WTC11 (cell line): ENCODE results near the gene RMI1. TPM values are rescaled to one million over a fixed set of nuclear protein-coding genes. Genes with fewer than 3 reads are reported as not detected.

Source experiments
- ATAC-seq: fragments of 200-7000 bp; cut with Tn5 transposase; 2 replicates; pipeline ENCODE4 v1.10.0; 2021; ENCODE audit warnings: mild to moderate bottlenecking, moderate library complexity
- CTCF ChIA-PET: fragments of 300-600 bp; sonication (Branson Sonifier 250); formaldehyde crosslinking; loops from one replicate; lab custom pipeline; 2021; ENCODE audit warnings: antibody characterized with exemption; lab: Charles Lee
- POLR2A ChIA-PET: fragments of 350-600 bp; sonication (Branson Sonifier 250); formaldehyde crosslinking; loops from one replicate; lab custom pipeline; 2021; ENCODE audit warnings: antibody characterized with exemption; lab: Charles Lee
- DNase-seq: peaks from one replicate; pipeline ENCODE4 v3.0.0; 2021; ENCODE audit warnings: low spot score
- H3K27ac Mint-ChIP-seq: 2 replicates; pipeline ENCODE4 v1.8.0; 2021; ENCODE audit warnings: mixed read lengths
- H3K27me3 Mint-ChIP-seq: 2 replicates; pipeline ENCODE4 v1.8.0; 2021; ENCODE audit warnings: low read depth, mild to moderate bottlenecking, moderate library complexity, mixed read lengths
- H3K36me3 Mint-ChIP-seq: 2 replicates; pipeline ENCODE4 v1.8.0; 2021; ENCODE audit warnings: mixed read lengths
- H3K4me1 Mint-ChIP-seq: 2 replicates; pipeline ENCODE4 v1.8.0; 2022; ENCODE audit warnings: mixed read lengths
- H3K4me3 Mint-ChIP-seq: 2 replicates; pipeline ENCODE4 v1.8.0; 2021; ENCODE audit warnings: mild to moderate bottlenecking, moderate library complexity, mixed read lengths
- H3K9me3 Mint-ChIP-seq: 2 replicates; pipeline ENCODE4 v1.8.0; 2021; ENCODE audit warnings: mixed read lengths
- CBFB ChIP-seq: sonication (generic); formaldehyde crosslinking; IDR thresholded peaks from 2 replicates; pipeline ENCODE4 v1.8.1; 2022; ENCODE audit warnings: mild to moderate bottlenecking, low read depth, missing genetic modification reagents
- CREB1 ChIP-seq: sonication (generic); formaldehyde crosslinking; IDR thresholded peaks from 2 replicates; pipeline ENCODE4 v1.8.0; 2023; ENCODE audit warnings: mild to moderate bottlenecking, missing genetic modification reagents
- ELF4 ChIP-seq: sonication (generic); formaldehyde crosslinking; IDR thresholded peaks from 2 replicates; pipeline ENCODE4 v1.8.1; 2022; ENCODE audit warnings: low read depth, mild to moderate bottlenecking, moderate library complexity, missing genetic modification reagents
- FOXJ3 ChIP-seq: sonication (generic); formaldehyde crosslinking; IDR thresholded peaks from 2 replicates; pipeline ENCODE4 v1.9.0; 2021; ENCODE audit warnings: missing genetic modification reagents, mild to moderate bottlenecking, borderline replicate concordance
- HMGA2 ChIP-seq: fragments of 250-450 bp; sonication (Bioruptor Pico); IDR thresholded peaks from 2 replicates; pipeline ENCODE4 v1.4.0; 2021; ENCODE audit warnings: mild to moderate bottlenecking, moderate library complexity
- NFYB ChIP-seq: sonication (generic); formaldehyde crosslinking; conservative IDR thresholded peaks from 2 replicates; pipeline ENCODE4 v1.8.0; 2022; ENCODE audit warnings: low read depth, missing genetic modification reagents
- SMAD3 ChIP-seq: sonication (generic); formaldehyde crosslinking; IDR thresholded peaks from 2 replicates; pipeline ENCODE4 v1.8.0; 2022; ENCODE audit warnings: missing genetic modification reagents, mild to moderate bottlenecking, borderline replicate concordance
- ZNF416 ChIP-seq: fragments of 250-450 bp; sonication (Bioruptor Pico); IDR thresholded peaks from 2 replicates; pipeline ENCODE4 v1.9.0; 2021; ENCODE audit warnings: mild to moderate bottlenecking, inconsistent platforms
- total RNA-seq: library from RNA; stranded (reverse); gene quantifications from 3 replicates; pipeline ENCODE4 v1.2.3, GENCODE V29; 2021
- TF ChIP-seq, protein P1 (sequence below): sonication (generic); formaldehyde crosslinking; IDR thresholded peaks from 2 replicates; pipeline ENCODE4 v1.8.0; 2023; ENCODE audit warnings: missing genetic modification reagents
- TF ChIP-seq, protein P2 (sequence below): fragments of 250-450 bp; sonication (Bioruptor Pico); IDR thresholded peaks from 2 replicates; pipeline ENCODE4 v1.9.0; 2021; ENCODE audit warnings: mild to moderate bottlenecking
- TF ChIP-seq, protein P3 (sequence below): sonication (generic); formaldehyde crosslinking; IDR thresholded peaks from 2 replicates; pipeline ENCODE4 v1.8.1; 2023; ENCODE audit warnings: mild to moderate bottlenecking, missing genetic modification reagents, moderate library complexity
- TF ChIP-seq, protein P4 (sequence below): sonication (generic); formaldehyde crosslinking; IDR thresholded peaks from 2 replicates; pipeline ENCODE4 v1.8.0; 2023; ENCODE audit warnings: mild to moderate bottlenecking, missing genetic modification reagents
- TF ChIP-seq, protein P5 (sequence below): sonication (generic); formaldehyde crosslinking; IDR thresholded peaks from 2 replicates; pipeline ENCODE4 v1.8.1; 2023; ENCODE audit warnings: mild to moderate bottlenecking, missing genetic modification reagents
- TF ChIP-seq, protein P6 (sequence below): fragments of 250-450 bp; sonication (Bioruptor Pico); IDR thresholded peaks from 2 replicates; pipeline ENCODE4 v1.8.0; 2021; ENCODE audit warnings: mild to moderate bottlenecking
- TF ChIP-seq, protein P7 (sequence below): fragments of 200-600 bp; IDR thresholded peaks from 2 replicates; pipeline ENCODE4 v1.8.0; 2022; ENCODE audit warnings: antibody characterized with exemption
- TF ChIP-seq, protein P8 (sequence below): fragments of 250-450 bp; sonication (Bioruptor Pico); IDR thresholded peaks from 2 replicates; pipeline ENCODE4 v1.9.0; 2021; ENCODE audit warnings: mild to moderate bottlenecking, borderline replicate concordance

The RMI1 gene
- total RNA-seq, 1 experiment from 2014 or later = 25.8 TPM

DNA sequence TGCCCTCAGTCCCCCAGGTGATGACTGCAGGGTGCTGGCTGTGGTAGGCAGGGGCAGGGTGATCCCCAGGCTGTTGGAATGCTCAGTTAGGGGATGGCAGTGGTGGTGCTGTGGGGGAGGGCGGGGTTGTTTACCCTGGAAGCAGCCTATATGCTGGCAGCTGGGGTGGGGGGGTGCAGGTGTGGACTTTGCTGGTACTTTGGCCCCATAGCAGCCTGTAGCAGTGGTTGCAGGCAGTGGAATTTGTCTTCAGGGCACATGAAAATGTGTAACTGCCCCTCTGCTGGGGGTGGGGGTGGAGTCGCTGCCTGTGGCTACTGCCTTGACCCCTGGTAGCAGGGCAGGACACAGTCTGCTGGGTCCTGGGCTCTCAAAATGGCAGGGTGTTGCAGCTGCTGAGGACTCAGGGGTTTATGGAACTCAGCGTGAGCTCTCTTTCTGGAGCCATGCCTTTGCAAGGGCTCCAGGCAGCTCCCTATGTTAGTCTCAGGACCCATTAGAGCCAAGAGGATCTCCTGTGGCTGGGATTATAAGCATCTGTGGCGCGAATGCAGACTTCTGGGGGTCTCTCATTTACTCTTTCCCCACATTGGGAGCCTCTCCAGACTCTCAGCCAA lies 65.0 kb downstream of the RMI1 start:
- ATAC-seq (peak; percentile 34), DNase-seq (no peak)
- ChIA-PET CTCF (interaction anchor here (1.2 kb wide), 1 partner anchor 215 kb away, joined by 4 read pairs; no protein-coding TSS in a partner anchor), POLR2A (no interaction called here)
- peaks cover 30% of the 10 kb centered on the region for H3K9me3 Mint-ChIP-seq
- H3K27ac Mint-ChIP-seq = no peak overlapping the region
- H3K27me3 Mint-ChIP-seq = peaks cover 14% of the 10 kb centered on the region; the same call in 1 of the 2 replicates
- H3K36me3 Mint-ChIP-seq = peaks cover 27% of the 10 kb centered on the region
- no peak overlapping the region for H3K4me3 Mint-ChIP-seq
- H3K4me1 Mint-ChIP-seq = no peaks in the 10 kb centered on the region; the same call in 1 of the 2 replicates
- TF ChIP-seq, protein P1, sequence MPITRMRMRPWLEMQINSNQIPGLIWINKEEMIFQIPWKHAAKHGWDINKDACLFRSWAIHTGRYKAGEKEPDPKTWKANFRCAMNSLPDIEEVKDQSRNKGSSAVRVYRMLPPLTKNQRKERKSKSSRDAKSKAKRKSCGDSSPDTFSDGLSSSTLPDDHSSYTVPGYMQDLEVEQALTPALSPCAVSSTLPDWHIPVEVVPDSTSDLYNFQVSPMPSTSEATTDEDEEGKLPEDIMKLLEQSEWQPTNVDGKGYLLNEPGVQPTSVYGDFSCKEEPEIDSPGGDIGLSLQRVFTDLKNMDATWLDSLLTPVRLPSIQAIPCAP (CRISPR knock-in tag) = no peak
- TF ChIP-seq CREB1 (CRISPR knock-in tag) (no peak), ZNF416 (CRISPR knock-in tag) (no peak), FOXJ3 (CRISPR knock-in tag) (no peak), ELF4 (CRISPR knock-in tag) (no peak), CBFB (CRISPR knock-in tag) (no peak), SMAD3 (CRISPR knock-in tag) (no peak), HMGA2 (no peak), NFYB (CRISPR knock-in tag) (no peak)
- TF ChIP-seq, protein P2, sequence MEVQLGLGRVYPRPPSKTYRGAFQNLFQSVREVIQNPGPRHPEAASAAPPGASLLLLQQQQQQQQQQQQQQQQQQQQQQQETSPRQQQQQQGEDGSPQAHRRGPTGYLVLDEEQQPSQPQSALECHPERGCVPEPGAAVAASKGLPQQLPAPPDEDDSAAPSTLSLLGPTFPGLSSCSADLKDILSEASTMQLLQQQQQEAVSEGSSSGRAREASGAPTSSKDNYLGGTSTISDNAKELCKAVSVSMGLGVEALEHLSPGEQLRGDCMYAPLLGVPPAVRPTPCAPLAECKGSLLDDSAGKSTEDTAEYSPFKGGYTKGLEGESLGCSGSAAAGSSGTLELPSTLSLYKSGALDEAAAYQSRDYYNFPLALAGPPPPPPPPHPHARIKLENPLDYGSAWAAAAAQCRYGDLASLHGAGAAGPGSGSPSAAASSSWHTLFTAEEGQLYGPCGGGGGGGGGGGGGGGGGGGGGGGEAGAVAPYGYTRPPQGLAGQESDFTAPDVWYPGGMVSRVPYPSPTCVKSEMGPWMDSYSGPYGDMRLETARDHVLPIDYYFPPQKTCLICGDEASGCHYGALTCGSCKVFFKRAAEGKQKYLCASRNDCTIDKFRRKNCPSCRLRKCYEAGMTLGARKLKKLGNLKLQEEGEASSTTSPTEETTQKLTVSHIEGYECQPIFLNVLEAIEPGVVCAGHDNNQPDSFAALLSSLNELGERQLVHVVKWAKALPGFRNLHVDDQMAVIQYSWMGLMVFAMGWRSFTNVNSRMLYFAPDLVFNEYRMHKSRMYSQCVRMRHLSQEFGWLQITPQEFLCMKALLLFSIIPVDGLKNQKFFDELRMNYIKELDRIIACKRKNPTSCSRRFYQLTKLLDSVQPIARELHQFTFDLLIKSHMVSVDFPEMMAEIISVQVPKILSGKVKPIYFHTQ (CRISPR knock-in tag) = no peak
- TF ChIP-seq, protein P3, sequence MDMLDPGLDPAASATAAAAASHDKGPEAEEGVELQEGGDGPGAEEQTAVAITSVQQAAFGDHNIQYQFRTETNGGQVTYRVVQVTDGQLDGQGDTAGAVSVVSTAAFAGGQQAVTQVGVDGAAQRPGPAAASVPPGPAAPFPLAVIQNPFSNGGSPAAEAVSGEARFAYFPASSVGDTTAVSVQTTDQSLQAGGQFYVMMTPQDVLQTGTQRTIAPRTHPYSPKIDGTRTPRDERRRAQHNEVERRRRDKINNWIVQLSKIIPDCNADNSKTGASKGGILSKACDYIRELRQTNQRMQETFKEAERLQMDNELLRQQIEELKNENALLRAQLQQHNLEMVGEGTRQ (CRISPR knock-in tag) = no peak
- TF ChIP-seq, protein P4, sequence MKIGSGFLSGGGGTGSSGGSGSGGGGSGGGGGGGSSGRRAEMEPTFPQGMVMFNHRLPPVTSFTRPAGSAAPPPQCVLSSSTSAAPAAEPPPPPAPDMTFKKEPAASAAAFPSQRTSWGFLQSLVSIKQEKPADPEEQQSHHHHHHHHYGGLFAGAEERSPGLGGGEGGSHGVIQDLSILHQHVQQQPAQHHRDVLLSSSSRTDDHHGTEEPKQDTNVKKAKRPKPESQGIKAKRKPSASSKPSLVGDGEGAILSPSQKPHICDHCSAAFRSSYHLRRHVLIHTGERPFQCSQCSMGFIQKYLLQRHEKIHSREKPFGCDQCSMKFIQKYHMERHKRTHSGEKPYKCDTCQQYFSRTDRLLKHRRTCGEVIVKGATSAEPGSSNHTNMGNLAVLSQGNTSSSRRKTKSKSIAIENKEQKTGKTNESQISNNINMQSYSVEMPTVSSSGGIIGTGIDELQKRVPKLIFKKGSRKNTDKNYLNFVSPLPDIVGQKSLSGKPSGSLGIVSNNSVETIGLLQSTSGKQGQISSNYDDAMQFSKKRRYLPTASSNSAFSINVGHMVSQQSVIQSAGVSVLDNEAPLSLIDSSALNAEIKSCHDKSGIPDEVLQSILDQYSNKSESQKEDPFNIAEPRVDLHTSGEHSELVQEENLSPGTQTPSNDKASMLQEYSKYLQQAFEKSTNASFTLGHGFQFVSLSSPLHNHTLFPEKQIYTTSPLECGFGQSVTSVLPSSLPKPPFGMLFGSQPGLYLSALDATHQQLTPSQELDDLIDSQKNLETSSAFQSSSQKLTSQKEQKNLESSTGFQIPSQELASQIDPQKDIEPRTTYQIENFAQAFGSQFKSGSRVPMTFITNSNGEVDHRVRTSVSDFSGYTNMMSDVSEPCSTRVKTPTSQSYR (CRISPR knock-in tag) = no peak
- TF ChIP-seq, protein P5, sequence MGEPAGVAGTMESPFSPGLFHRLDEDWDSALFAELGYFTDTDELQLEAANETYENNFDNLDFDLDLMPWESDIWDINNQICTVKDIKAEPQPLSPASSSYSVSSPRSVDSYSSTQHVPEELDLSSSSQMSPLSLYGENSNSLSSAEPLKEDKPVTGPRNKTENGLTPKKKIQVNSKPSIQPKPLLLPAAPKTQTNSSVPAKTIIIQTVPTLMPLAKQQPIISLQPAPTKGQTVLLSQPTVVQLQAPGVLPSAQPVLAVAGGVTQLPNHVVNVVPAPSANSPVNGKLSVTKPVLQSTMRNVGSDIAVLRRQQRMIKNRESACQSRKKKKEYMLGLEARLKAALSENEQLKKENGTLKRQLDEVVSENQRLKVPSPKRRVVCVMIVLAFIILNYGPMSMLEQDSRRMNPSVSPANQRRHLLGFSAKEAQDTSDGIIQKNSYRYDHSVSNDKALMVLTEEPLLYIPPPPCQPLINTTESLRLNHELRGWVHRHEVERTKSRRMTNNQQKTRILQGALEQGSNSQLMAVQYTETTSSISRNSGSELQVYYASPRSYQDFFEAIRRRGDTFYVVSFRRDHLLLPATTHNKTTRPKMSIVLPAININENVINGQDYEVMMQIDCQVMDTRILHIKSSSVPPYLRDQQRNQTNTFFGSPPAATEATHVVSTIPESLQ (CRISPR knock-in tag) = no peak
- TF ChIP-seq, protein P6, sequence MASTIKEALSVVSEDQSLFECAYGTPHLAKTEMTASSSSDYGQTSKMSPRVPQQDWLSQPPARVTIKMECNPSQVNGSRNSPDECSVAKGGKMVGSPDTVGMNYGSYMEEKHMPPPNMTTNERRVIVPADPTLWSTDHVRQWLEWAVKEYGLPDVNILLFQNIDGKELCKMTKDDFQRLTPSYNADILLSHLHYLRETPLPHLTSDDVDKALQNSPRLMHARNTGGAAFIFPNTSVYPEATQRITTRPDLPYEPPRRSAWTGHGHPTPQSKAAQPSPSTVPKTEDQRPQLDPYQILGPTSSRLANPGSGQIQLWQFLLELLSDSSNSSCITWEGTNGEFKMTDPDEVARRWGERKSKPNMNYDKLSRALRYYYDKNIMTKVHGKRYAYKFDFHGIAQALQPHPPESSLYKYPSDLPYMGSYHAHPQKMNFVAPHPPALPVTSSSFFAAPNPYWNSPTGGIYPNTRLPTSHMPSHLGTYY (CRISPR knock-in tag) = no peak
- TF ChIP-seq, protein P7, sequence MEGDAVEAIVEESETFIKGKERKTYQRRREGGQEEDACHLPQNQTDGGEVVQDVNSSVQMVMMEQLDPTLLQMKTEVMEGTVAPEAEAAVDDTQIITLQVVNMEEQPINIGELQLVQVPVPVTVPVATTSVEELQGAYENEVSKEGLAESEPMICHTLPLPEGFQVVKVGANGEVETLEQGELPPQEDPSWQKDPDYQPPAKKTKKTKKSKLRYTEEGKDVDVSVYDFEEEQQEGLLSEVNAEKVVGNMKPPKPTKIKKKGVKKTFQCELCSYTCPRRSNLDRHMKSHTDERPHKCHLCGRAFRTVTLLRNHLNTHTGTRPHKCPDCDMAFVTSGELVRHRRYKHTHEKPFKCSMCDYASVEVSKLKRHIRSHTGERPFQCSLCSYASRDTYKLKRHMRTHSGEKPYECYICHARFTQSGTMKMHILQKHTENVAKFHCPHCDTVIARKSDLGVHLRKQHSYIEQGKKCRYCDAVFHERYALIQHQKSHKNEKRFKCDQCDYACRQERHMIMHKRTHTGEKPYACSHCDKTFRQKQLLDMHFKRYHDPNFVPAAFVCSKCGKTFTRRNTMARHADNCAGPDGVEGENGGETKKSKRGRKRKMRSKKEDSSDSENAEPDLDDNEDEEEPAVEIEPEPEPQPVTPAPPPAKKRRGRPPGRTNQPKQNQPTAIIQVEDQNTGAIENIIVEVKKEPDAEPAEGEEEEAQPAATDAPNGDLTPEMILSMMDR = no peak
- TF ChIP-seq, protein P8, sequence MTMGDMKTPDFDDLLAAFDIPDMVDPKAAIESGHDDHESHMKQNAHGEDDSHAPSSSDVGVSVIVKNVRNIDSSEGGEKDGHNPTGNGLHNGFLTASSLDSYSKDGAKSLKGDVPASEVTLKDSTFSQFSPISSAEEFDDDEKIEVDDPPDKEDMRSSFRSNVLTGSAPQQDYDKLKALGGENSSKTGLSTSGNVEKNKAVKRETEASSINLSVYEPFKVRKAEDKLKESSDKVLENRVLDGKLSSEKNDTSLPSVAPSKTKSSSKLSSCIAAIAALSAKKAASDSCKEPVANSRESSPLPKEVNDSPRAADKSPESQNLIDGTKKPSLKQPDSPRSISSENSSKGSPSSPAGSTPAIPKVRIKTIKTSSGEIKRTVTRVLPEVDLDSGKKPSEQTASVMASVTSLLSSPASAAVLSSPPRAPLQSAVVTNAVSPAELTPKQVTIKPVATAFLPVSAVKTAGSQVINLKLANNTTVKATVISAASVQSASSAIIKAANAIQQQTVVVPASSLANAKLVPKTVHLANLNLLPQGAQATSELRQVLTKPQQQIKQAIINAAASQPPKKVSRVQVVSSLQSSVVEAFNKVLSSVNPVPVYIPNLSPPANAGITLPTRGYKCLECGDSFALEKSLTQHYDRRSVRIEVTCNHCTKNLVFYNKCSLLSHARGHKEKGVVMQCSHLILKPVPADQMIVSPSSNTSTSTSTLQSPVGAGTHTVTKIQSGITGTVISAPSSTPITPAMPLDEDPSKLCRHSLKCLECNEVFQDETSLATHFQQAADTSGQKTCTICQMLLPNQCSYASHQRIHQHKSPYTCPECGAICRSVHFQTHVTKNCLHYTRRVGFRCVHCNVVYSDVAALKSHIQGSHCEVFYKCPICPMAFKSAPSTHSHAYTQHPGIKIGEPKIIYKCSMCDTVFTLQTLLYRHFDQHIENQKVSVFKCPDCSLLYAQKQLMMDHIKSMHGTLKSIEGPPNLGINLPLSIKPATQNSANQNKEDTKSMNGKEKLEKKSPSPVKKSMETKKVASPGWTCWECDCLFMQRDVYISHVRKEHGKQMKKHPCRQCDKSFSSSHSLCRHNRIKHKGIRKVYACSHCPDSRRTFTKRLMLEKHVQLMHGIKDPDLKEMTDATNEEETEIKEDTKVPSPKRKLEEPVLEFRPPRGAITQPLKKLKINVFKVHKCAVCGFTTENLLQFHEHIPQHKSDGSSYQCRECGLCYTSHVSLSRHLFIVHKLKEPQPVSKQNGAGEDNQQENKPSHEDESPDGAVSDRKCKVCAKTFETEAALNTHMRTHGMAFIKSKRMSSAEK = no peak
